DOHH2 (cell line): ENCODE data around the gene PRM3.

ENCODE experiments used
- H3F3A ChIP-seq: fragments of 200-600 bp; sonication (generic), shearing (Covaris generic); 2 replicates; pipeline ENCODE4 v1.6.0; 2016; ENCODE audit warnings: antibody characterized with exemption, mild to moderate bottlenecking; ENCODE audit not compliant: control insufficient read depth, insufficient read depth
- H3K27ac ChIP-seq: fragments of 200-600 bp; sonication (generic); 2 replicates; pipeline ENCODE4 v1.5.1; 2014; ENCODE audit warnings: low read depth, mild to moderate bottlenecking, low read length, moderate library complexity
- H3K27me3 ChIP-seq: fragments of 200-600 bp; sonication (generic); 2 replicates; pipeline ENCODE4 v1.6.1; 2014; ENCODE audit warnings: mild to moderate bottlenecking, low read length, mixed read lengths; ENCODE audit not compliant: control insufficient read depth
- H3K36me3 ChIP-seq: fragments of 200-600 bp; sonication (generic); 2 replicates; pipeline ENCODE4 v1.6.1; 2014; ENCODE audit warnings: mild to moderate bottlenecking, low read length, moderate library complexity, mixed read lengths; ENCODE audit not compliant: control insufficient read depth
- H3K4me1 ChIP-seq: fragments of 200-600 bp; sonication (generic); 2 replicates; pipeline ENCODE4 v1.6.1; 2014; ENCODE audit warnings: mild to moderate bottlenecking, low read length, mixed read lengths; ENCODE audit not compliant: control insufficient read depth
- H3K4me2 ChIP-seq: fragments of 200-600 bp; sonication (generic); 2 replicates; pipeline ENCODE4 v1.6.0; 2014; ENCODE audit warnings: mild to moderate bottlenecking, low read length, moderate library complexity
- H3K4me3 ChIP-seq: fragments of 200-600 bp; sonication (generic); 2 replicates; pipeline ENCODE4 v1.5.1; 2014; ENCODE audit warnings: mild to moderate bottlenecking, low read length, mixed read lengths
- H3K79me2 ChIP-seq: fragments of 200-600 bp; sonication (generic); 2 replicates; pipeline ENCODE4 v1.6.1; 2014; ENCODE audit warnings: mild to moderate bottlenecking, low read length, mixed read lengths; ENCODE audit not compliant: control insufficient read depth
- H3K9me2 ChIP-seq: fragments of 200-600 bp; sonication (generic); replicated peaks from 2 replicates; pipeline ENCODE4 v1.6.1; 2014; ENCODE audit warnings: mild to moderate bottlenecking, low read length, mixed read lengths; ENCODE audit not compliant: control insufficient read depth
- H3K9me3 ChIP-seq: fragments of 200-600 bp; sonication (generic); 2 replicates; pipeline ENCODE4 v1.6.1; 2014; ENCODE audit warnings: antibody characterized with exemption, low read length, mixed read lengths; ENCODE audit not compliant: control insufficient read depth, insufficient read depth
- H4K20me1 ChIP-seq: fragments of 200-600 bp; sonication (generic); 2 replicates; pipeline ENCODE4 v1.6.0; 2014; ENCODE audit warnings: low read depth, mild to moderate bottlenecking, antibody characterized with exemption, low read length, moderate library complexity; ENCODE audit not compliant: control insufficient read depth, insufficient read depth
- EZH2phosphoT487 ChIP-seq: fragments of 200-600 bp; sonication (generic); IDR thresholded peaks from 2 replicates; pipeline ENCODE4 v1.6.1; 2017; ENCODE audit warnings: borderline replicate concordance, mild to moderate bottlenecking, antibody characterized with exemption, low read length, moderate library complexity, mixed read lengths
- TF ChIP-seq, protein P1 (sequence below): fragments of 200-600 bp; sonication (generic); IDR thresholded peaks from one replicate; pipeline ENCODE4 v1.5.1; 2014; ENCODE audit warnings: antibody characterized with exemption, mild to moderate bottlenecking, low read depth, low read length; ENCODE audit not compliant: poor library complexity, severe bottlenecking

The PRM3 gene

DNA sequence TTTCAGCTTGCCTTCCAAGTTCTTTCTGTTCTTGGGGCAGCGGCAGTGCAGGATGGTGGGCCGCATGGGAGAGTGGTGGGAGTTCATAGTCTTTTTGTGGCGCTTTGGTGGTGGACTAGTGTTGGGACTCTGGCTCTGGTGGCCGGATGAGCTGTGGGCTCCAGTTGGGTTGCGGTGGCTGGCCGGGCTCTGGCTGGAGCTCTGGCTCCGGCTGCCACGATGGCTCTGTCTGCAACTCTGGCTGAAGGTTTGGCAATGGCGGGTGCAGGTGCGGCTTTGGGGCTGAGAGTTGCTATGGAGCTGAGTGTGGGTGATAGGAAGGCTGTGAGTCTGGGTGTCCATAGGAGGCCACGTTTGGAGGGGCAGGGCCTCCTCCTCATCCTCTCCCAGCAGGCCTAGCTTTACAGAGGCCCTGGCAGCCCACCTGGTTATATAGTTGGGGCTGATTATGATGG is 4.5 kb downstream of the PRM3 start, which contains the start of gene TNP2:
TNP2 (minus strand) TSS at position 405 of the 455 bp plus-strand sequence; CDS start at position 342, 63 bp downstream.
- Histone ChIP-seq H3K4me2 (no peak within 1 kb of the TSS), H3K79me2 (no peaks in the 10 kb centered on the region), H4K20me1 (no peaks in the 10 kb centered on the region), H3K36me3 (no peaks in the 10 kb centered on the region), H3F3A (no peaks in the 10 kb centered on the region), H3K9me2 (no peaks in the 10 kb centered on the region), H3K27me3 (no peaks in the 10 kb centered on the region), H3K4me1 (peaks cover 12% of the 10 kb centered on the region), H3K9me3 (no peaks in the 10 kb centered on the region), H3K4me3 (no peak within 1 kb of the TSS), H3K27ac (no peak within 1 kb of the TSS)
- no peak for TF ChIP-seq EZH2phosphoT487
- TF ChIP-seq, protein P1, sequence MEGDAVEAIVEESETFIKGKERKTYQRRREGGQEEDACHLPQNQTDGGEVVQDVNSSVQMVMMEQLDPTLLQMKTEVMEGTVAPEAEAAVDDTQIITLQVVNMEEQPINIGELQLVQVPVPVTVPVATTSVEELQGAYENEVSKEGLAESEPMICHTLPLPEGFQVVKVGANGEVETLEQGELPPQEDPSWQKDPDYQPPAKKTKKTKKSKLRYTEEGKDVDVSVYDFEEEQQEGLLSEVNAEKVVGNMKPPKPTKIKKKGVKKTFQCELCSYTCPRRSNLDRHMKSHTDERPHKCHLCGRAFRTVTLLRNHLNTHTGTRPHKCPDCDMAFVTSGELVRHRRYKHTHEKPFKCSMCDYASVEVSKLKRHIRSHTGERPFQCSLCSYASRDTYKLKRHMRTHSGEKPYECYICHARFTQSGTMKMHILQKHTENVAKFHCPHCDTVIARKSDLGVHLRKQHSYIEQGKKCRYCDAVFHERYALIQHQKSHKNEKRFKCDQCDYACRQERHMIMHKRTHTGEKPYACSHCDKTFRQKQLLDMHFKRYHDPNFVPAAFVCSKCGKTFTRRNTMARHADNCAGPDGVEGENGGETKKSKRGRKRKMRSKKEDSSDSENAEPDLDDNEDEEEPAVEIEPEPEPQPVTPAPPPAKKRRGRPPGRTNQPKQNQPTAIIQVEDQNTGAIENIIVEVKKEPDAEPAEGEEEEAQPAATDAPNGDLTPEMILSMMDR = no peak

DNA sequence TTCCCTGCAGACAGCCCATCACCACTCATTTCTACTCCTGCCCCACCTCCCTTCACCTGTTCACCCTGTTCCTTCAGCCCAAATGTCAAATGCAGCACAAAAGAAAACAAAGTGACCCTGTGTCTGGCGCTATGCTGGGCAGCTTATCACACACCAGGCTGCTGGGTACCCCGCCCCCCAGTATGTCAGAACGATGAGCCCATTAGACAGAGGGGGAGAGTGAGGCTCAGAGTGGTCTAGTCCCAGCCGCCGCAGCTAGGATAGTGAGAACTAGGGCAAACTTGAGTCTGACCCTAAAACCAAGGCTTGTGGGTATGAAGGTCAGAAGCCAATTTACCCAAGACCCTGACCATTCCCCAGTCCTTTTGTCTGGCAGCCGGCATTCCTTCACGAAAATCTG is 8.3 kb downstream of the PRM3 start:
- H3K4me3 ChIP-seq = no peak overlapping the region
- H3K9me3 ChIP-seq = no peaks in the 10 kb centered on the region
- H3F3A ChIP-seq = no peaks in the 10 kb centered on the region
- no peak overlapping the region for H3K4me2 ChIP-seq
- H3K4me1 ChIP-seq = peaks cover 22% of the 10 kb centered on the region
- H4K20me1 ChIP-seq = no peaks in the 10 kb centered on the region
- no peaks in the 10 kb centered on the region for H3K36me3 ChIP-seq
- no peaks in the 10 kb centered on the region for H3K27me3 ChIP-seq
- no peaks in the 10 kb centered on the region for H3K79me2 ChIP-seq
- TF ChIP-seq, protein P1 = no peak
- no peak for TF ChIP-seq EZH2phosphoT487
- H3K9me2 ChIP-seq = no peaks in the 10 kb centered on the region
- no peak overlapping the region for H3K27ac ChIP-seq

DNA sequence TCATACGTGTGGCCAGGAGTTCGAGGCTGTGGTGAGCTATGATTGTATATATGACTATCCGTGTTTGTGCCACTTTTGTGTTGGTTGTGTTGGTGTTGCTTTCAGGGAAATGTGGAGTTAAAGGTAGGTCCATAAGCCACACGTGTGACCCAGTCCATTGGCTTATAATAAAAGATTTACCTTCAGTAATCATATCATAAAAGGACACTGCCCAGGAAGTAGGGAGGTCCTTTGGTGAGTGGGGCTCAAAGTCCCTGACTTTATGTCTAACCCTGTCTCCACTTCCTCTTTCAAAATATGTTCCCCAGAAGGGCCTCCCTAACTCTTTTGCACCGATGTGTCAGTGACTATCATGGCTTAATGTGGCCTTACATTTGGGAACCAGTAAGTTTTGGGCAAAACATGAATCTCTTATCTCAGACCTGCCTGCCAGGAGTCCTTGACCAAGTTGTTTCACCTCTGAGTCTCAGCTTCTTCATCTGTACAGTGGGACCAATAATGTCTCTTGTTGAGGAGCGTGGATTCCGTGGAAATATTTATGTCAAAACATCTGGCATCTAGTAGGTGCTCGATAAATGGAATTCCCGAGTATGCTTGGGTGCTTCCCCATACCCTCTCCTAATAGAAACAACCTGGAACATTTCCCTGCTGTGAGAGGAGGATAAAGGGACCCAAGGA is 9.1 kb downstream of the PRM3 start:
- Histone ChIP-seq H3K36me3 (no peaks in the 10 kb centered on the region), H3K79me2 (no peaks in the 10 kb centered on the region), H3K9me3 (no peaks in the 10 kb centered on the region), H4K20me1 (no peaks in the 10 kb centered on the region), H3K27me3 (no peaks in the 10 kb centered on the region), H3K4me3 (peak overlapping the region; percentile 14), H3K9me2 (no peaks in the 10 kb centered on the region), H3K4me2 (peak overlapping the region; percentile 45), H3K4me1 (peaks cover 22% of the 10 kb centered on the region), H3K27ac (no peak overlapping the region), H3F3A (no peaks in the 10 kb centered on the region)
- TF ChIP-seq EZH2phosphoT487 = no peak
- TF ChIP-seq, protein P1 = no peak
